ENCODE measurements around the gene BLOC1S5. TPM values are rescaled to one million over a fixed set of nuclear protein-coding genes. Genes with fewer than 3 reads are reported as not detected.
A peak's percentile ranks its signal among the peaks of the same experiment; 100 is the strongest.

The BLOC1S5 gene
- total RNA-seq, 1 donor from 2014 or later = 13.8 TPM

- ATAC-seq (ENCODE audit: low read depth) (no peak), DNase-seq (no peak)
- Mint-ChIP-seq H3K27ac (no peak overlapping the region), H3K36me3 (ENCODE audit: low read depth) (no peaks in the 10 kb centered on the region), H3K27me3 (peaks cover 11% of the 10 kb centered on the region), H3K9me3 (no peaks in the 10 kb centered on the region), H3K4me1 (peaks cover 28% of the 10 kb centered on the region), H3K4me3 (no peak overlapping the region)
- ChIA-PET POLR2A (no interaction called here), CTCF (interaction anchor here (1.6 kb wide), 1 partner anchor 257 kb away, joined by 4 read pairs; no protein-coding TSS in a partner anchor)
- intact Hi-C loops (cut with micrococcal nuclease) = no loop called here
- no peak for TF ChIP-seq CTCF (IDR thresholded peaks at IDR 0.05)
Observed at GRCh38 chr6:7979831-7980230, 84.4 kb downstream of the BLOC1S5 start.

GRCh38 chr6:7978736-7979135 is 85.5 kb downstream of the BLOC1S5 start:
- CTCF ChIA-PET = interaction anchor here (0.6 to 1.6 kb wide), 2 partner anchors 256 to 1302 kb away, joined by 3 to 4 read pairs; no protein-coding TSS in a partner anchor
- POLR2A ChIA-PET = interaction anchor here (0.8 kb wide), 1 partner anchor 19 kb away, joined by 4 read pairs; no protein-coding TSS in a partner anchor
- H3K27me3 Mint-ChIP-seq = peaks cover 14% of the 10 kb centered on the region
- no peak for DNase-seq
- TF ChIP-seq CTCF (IDR thresholded peaks at IDR 0.05) = no peak
- intact Hi-C loops (cut with micrococcal nuclease) = no loop called here
- H3K36me3 Mint-ChIP-seq (ENCODE audit: low read depth) = no peaks in the 10 kb centered on the region
- no peaks in the 10 kb centered on the region for H3K9me3 Mint-ChIP-seq
- ATAC-seq (ENCODE audit: low read depth) = peak; percentile 77
- peaks cover 30% of the 10 kb centered on the region for H3K4me1 Mint-ChIP-seq
- H3K4me3 Mint-ChIP-seq = no peak overlapping the region
- H3K27ac Mint-ChIP-seq = no peak overlapping the region

- intact Hi-C loops (cut with micrococcal nuclease) = no loop called here
- ChIA-PET CTCF (no interaction called here), POLR2A (no interaction called here)
- DNase-seq (no peak), ATAC-seq (ENCODE audit: low read depth) (no peak)
- H3K4me3 Mint-ChIP-seq = no peak overlapping the region
- H3K27ac Mint-ChIP-seq = no peak overlapping the region
- H3K4me1 Mint-ChIP-seq = peaks cover 30% of the 10 kb centered on the region
- no peak for TF ChIP-seq CTCF (IDR thresholded peaks at IDR 0.05)
- peaks cover 14% of the 10 kb centered on the region for H3K27me3 Mint-ChIP-seq
- H3K9me3 Mint-ChIP-seq = no peaks in the 10 kb centered on the region
- H3K36me3 Mint-ChIP-seq (ENCODE audit: low read depth) = no peaks in the 10 kb centered on the region
Observed at GRCh38 chr6:7976485-7977056, 87.6 kb downstream of the BLOC1S5 start.

GRCh38 chr6:7975764-7976146 is 88.4 kb downstream of the BLOC1S5 start:
- DNase-seq = no peak
- TF ChIP-seq CTCF (IDR thresholded peaks at IDR 0.05) = no peak
- peak overlapping the region; percentile 59 for H3K4me3 Mint-ChIP-seq
- H3K27me3 Mint-ChIP-seq = peaks cover 14% of the 10 kb centered on the region
- intact Hi-C loops (cut with micrococcal nuclease) = no loop called here
- no peak overlapping the region for H3K27ac Mint-ChIP-seq
- H3K36me3 Mint-ChIP-seq (ENCODE audit: low read depth) = no peaks in the 10 kb centered on the region
- H3K9me3 Mint-ChIP-seq = no peaks in the 10 kb centered on the region
- ChIA-PET CTCF (no interaction called here), POLR2A (no interaction called here)
- ATAC-seq (ENCODE audit: low read depth) = no peak
- H3K4me1 Mint-ChIP-seq = peaks cover 30% of the 10 kb centered on the region

DNA sequence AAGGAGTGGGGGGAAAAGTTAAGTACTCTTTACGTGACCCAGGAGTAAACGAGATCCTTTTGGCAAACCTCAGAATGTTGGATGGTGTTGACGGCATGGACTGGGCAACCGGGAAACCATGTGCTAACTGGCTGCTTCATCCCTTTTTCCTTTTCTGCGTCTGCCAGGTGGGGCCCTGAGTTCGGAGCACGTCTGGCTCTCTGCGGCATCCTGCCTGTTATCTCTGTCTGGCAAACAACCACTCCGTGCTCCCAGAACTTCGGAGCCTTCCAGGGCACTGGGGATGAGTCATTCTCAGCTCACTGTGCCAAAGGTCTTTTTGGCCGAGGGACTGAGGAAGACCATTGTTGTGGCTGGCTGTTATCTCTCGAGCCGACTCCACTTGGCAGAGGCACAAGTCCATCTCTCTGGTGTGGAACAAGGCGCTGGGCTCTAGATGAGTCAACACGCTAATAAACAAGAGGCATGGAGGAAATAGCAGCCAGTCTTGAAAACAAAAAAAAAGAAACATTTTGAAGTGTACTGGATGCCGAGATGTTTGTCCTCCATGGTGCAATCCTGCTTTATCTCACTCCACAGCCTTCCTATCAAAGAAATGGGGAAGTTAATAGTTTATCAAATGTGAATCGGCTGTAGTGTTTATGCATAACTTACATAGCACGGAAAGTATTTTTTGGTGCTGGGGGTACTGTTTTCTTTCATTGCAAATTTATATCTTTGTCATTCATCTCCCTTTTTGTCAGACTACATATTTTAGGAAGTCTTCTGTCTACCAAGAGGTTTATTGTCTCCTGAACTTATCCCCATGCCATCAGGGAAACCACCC is 89.0 kb downstream of the BLOC1S5 start:
- Mint-ChIP-seq H3K36me3 (ENCODE audit: low read depth) (peaks cover 3% of the 10 kb centered on the region), H3K4me1 (peaks cover 30% of the 10 kb centered on the region), H3K27me3 (peaks cover 14% of the 10 kb centered on the region), H3K27ac (no peak overlapping the region), H3K9me3 (peaks cover 5% of the 10 kb centered on the region), H3K4me3 (peak overlapping the region; percentile 59)
- DNase-seq (no peak), ATAC-seq (ENCODE audit: low read depth) (peak; percentile 28)
- intact Hi-C loops (cut with micrococcal nuclease) = no loop called here
- POLR2A ChIA-PET = no interaction called here
- CTCF ChIA-PET = no interaction called here
- no peak for TF ChIP-seq CTCF (IDR thresholded peaks at IDR 0.05)
